H1 (cell line): ENCODE data around the gene NCLN. TPM values are rescaled to one million over a fixed set of nuclear protein-coding genes. Genes with fewer than 3 reads are reported as not detected.

ENCODE experiments used
- CTCF ChIA-PET: fragments of 300-600 bp; sonication (Branson Sonifier 250); formaldehyde crosslinking; loops from one replicate; lab custom pipeline; 2021; ENCODE audit not compliant: partially characterized antibody; lab: Charles Lee
- POLR2A ChIA-PET: fragments of 300-600 bp; sonication (Branson Sonifier 250); formaldehyde crosslinking; loops from one replicate; lab custom pipeline; 2021; ENCODE audit warnings: inconsistent platforms; ENCODE audit not compliant: partially characterized antibody; lab: Charles Lee
- DNase-seq, 2 experiments: peaks; one replicate each; pipeline versions ENCODE4 v3.0.0 to v3.0.0-alpha.2; 2010 to 2022; ENCODE audit warnings: low spot score in 2 of 2, low read depth in 1 of 2, mixed read lengths in 1 of 2
- FAIRE-seq: peaks from 2 replicates; lab custom pipeline; 2011; peaks lifted over from hg19 to GRCh38; lab: Jason Lieb, UNC
- H2AFZ ChIP-seq: 2 replicates; pipeline ENCODE4 v1.8.1; 2012; ENCODE audit warnings: low read length, inconsistent platforms
- H2AK5ac ChIP-seq: 2 replicates; pipeline ENCODE4 v1.6.1; 2013; ENCODE audit warnings: low read depth, low read length
- H2BK120ac ChIP-seq: replicated peaks from 2 replicates; pipeline ENCODE3; 2013; ENCODE audit warnings: low read depth, low read length, inconsistent platforms
- H2BK12ac ChIP-seq: 2 replicates; pipeline ENCODE4 v1.6.1; 2013; ENCODE audit warnings: low read depth, low read length
- H2BK15ac ChIP-seq: 2 replicates; pipeline ENCODE4 v1.6.1; 2013; ENCODE audit warnings: low read length
- H2BK20ac ChIP-seq: 2 replicates; pipeline ENCODE4 v1.6.1; 2013; ENCODE audit warnings: low read length
- H2BK5ac ChIP-seq: 2 replicates; pipeline ENCODE4 v1.6.1; 2013; ENCODE audit warnings: low read depth, low read length
- H3K14ac ChIP-seq: 2 replicates; pipeline ENCODE4 v1.6.1; 2013; ENCODE audit warnings: inconsistent platforms; ENCODE audit not compliant: insufficient read length
- H3K18ac ChIP-seq: 2 replicates; pipeline ENCODE4 v1.6.1; 2013; ENCODE audit warnings: low read length; ENCODE audit errors: extremely low read depth
- H3K23ac ChIP-seq: 2 replicates; pipeline ENCODE4 v1.6.1; 2013; ENCODE audit warnings: inconsistent platforms; ENCODE audit not compliant: insufficient read length
- H3K23me2 ChIP-seq: 2 replicates; pipeline ENCODE4 v1.6.1; 2013; ENCODE audit warnings: low read depth, low read length
- H3K27ac ChIP-seq: 2 replicates; pipeline ENCODE4 v1.6.1; 2011; ENCODE audit warnings: low read depth, low read length, inconsistent platforms
- H3K27me3 ChIP-seq, 4 experiments: replicated peaks in 1 of 4; 1 replicate in 1 of 4; 2 replicates in 3 of 4; pipeline versions ENCODE4 v1.6.1 to v1.8.1; 2011 to 2013; ENCODE audit warnings: low read length in 3 of 4, mild to moderate bottlenecking in 3 of 4, inconsistent platforms in 2 of 4, mixed read lengths in 2 of 4, moderate library complexity in 1 of 4; ENCODE audit not compliant: control insufficient read depth in 3 of 4, insufficient read depth in 3 of 4; ENCODE audit errors: extremely low read depth in 1 of 4
- H3K36me3 ChIP-seq, 4 experiments: 2 replicates each; pipeline versions ENCODE4 v1.6.1 to v1.8.1; 2011 to 2013; ENCODE audit warnings: mild to moderate bottlenecking in 4 of 4, low read length in 3 of 4, moderate library complexity in 2 of 4, control low read depth in 1 of 4, inconsistent platforms in 1 of 4; ENCODE audit not compliant: insufficient read depth in 4 of 4, control insufficient read depth in 2 of 4
- H3K4ac ChIP-seq: replicated peaks from 2 replicates; pipeline ENCODE3; 2013; ENCODE audit warnings: low read length, low read depth, mixed read lengths, inconsistent platforms; ENCODE audit not compliant: insufficient read length
- H3K4me1 ChIP-seq, 4 experiments: replicated peaks in 1 of 4; 1 replicate in 1 of 4; 2 replicates in 3 of 4; pipeline versions ENCODE4 v1.6.1 to v1.8.1; 2011 to 2013; ENCODE audit warnings: low read length in 3 of 4, inconsistent platforms in 2 of 4, mixed read lengths in 1 of 4; ENCODE audit not compliant: insufficient read depth in 4 of 4, control insufficient read depth in 3 of 4
- H3K4me2 ChIP-seq, 2 experiments: 2 replicates each; pipeline versions ENCODE4 v1.6.1 to v1.8.1; 2011 to 2013; ENCODE audit warnings: low read depth in 2 of 2, low read length in 2 of 2, control low read depth in 1 of 2, inconsistent platforms in 1 of 2, mild to moderate bottlenecking in 1 of 2; ENCODE audit not compliant: insufficient read depth in 1 of 2
- H3K4me3 ChIP-seq, 4 experiments: fragments of 200-600, 300-600 bp in 1 of 4; sonication (generic), shearing (Covaris generic), sonication (Bioruptor Twin) in 1 of 4; 2 replicates each; pipeline versions ENCODE4 v1.5.1 to v1.8.1; 2011 to 2016; ENCODE audit warnings: low read length in 4 of 4, low read depth in 3 of 4, control low read depth in 2 of 4, inconsistent platforms in 2 of 4, mild to moderate bottlenecking in 2 of 4, mixed read lengths in 1 of 4, moderate library complexity in 1 of 4; ENCODE audit not compliant: insufficient read depth in 2 of 4; ENCODE audit errors: extremely low read depth in 1 of 4
- H3K56ac ChIP-seq: replicated peaks from 2 replicates; pipeline ENCODE3; 2013; ENCODE audit warnings: low read depth, mild to moderate bottlenecking, mixed read lengths, low read length, inconsistent platforms; ENCODE audit not compliant: insufficient read length
- H3K79me1 ChIP-seq: 2 replicates; pipeline ENCODE4 v1.6.1; 2013; ENCODE audit warnings: low read depth, low read length, control low read depth
- H3K79me2 ChIP-seq, 2 experiments: 2 replicates each; pipeline versions ENCODE4 v1.6.1 to v1.8.1; 2012 to 2013; ENCODE audit warnings: low read length in 2 of 2, mild to moderate bottlenecking in 2 of 2, inconsistent platforms in 1 of 2; ENCODE audit not compliant: insufficient read depth in 2 of 2, control insufficient read depth in 1 of 2
- H3K9ac ChIP-seq, 4 experiments: replicated peaks in 1 of 4; 1 replicate in 1 of 4; 2 replicates in 3 of 4; pipeline versions ENCODE4 v1.6.1 to v1.8.1; 2011 to 2013; ENCODE audit warnings: low read depth in 3 of 4, low read length in 3 of 4, control low read depth in 2 of 4, mild to moderate bottlenecking in 2 of 4, moderate library complexity in 2 of 4, inconsistent platforms in 1 of 4; ENCODE audit errors: extremely low read depth in 1 of 4
- H3K9me3 ChIP-seq, 2 experiments: 2 replicates each; pipeline versions ENCODE4 v1.6.1 to v1.8.1; 2012 to 2013; ENCODE audit warnings: mild to moderate bottlenecking in 2 of 2, moderate library complexity in 2 of 2, control low read depth in 1 of 2, inconsistent platforms in 1 of 2, low read depth in 1 of 2, low read length in 1 of 2, mixed read lengths in 1 of 2; ENCODE audit not compliant: insufficient read depth in 2 of 2
- H4K20me1 ChIP-seq, 2 experiments: replicated peaks in 1 of 2; 2 replicates each; pipeline versions ENCODE3 to v1.8.1; 2011 to 2013; ENCODE audit warnings: inconsistent platforms in 2 of 2, low read length in 2 of 2, mild to moderate bottlenecking in 1 of 2; ENCODE audit not compliant: insufficient read depth in 2 of 2, control insufficient read depth in 1 of 2
- H4K5ac ChIP-seq: 2 replicates; pipeline ENCODE4 v1.6.1; 2013; ENCODE audit warnings: low read length, low read depth, mixed read lengths, inconsistent platforms; ENCODE audit not compliant: insufficient read length
- H4K8ac ChIP-seq: 2 replicates; pipeline ENCODE4 v1.8.0; 2013; ENCODE audit warnings: mild to moderate bottlenecking, moderate library complexity, low read length, inconsistent platforms; ENCODE audit not compliant: insufficient read depth; ENCODE audit errors: extremely low read depth
- H4K91ac ChIP-seq: replicated peaks from 2 replicates; pipeline ENCODE3; 2013; ENCODE audit warnings: low read length, mixed read lengths, inconsistent platforms; ENCODE audit not compliant: insufficient read length
- BRCA1 ChIP-seq: IDR thresholded peaks from 2 replicates; pipeline ENCODE4 v1.6.1; 2012; ENCODE audit warnings: low read depth, low read length, improper control_type of control experiment
- WGBS, 2 experiments: shearing (Covaris generic) in 1 of 2; methylation state at CpG; one replicate each; pipeline versions ENCODE4 v1.1.6 to v1.1.7; 2013 to 2015; ENCODE audit warnings: low lambda C conversion rate in 2 of 2, mixed read lengths in 2 of 2, inconsistent platforms in 1 of 2, low coverage in 1 of 2, missing lambda C conversion rate in 1 of 2; ENCODE audit not compliant: insufficient replicate concordance in 2 of 2, insufficient coverage in 1 of 2, insufficient read length in 1 of 2; ENCODE audit errors: extremely low coverage in 1 of 2, missing lambda C conversion rate in 1 of 2; 5-methylcytosine and 5-hydroxymethylcytosine counted together
- polyA plus RNA-seq, 7 experiments: library from polyadenylated mRNA; depleted of rRNA in 3 of 7; stranded (reverse) in 5 of 7; unstranded in 2 of 7; fragments of >200 nt in 5 of 7; fragments of 200-250 nt in 2 of 7; gene quantifications; 1 replicate in 5 of 7; 2 replicates in 1 of 7; 4 replicates in 1 of 7; pipeline versions ENCODE4 v1.2.1 to v1.2.3, GENCODE V29; 2011 to 2013; ENCODE audit warnings: missing spikeins in 2 of 7, mixed read lengths in 2 of 7
- total RNA-seq: library from RNA; stranded (reverse); fragmentation: NEBNext Ultra II Directional; extraction: Animal tissue kit (Norgen Biotek cat#: 25700); gene quantifications from 2 replicates; pipeline ENCODE4 v1.2.1, GENCODE V29; 2021

Gene NCLN
- total and polyA plus RNA-seq, 2 of the 8 experiments (the other 6 are each of a cell fraction or from before 2014, with no cell fraction given), result 89.2 to 103 TPM

- no peak overlapping the region for H3K27ac ChIP-seq
- no peak overlapping the region for H3K23ac ChIP-seq
- no peaks in the 10 kb centered on the region for H3K36me3 ChIP-seq
- DNase-seq, result no peak
- no peak for FAIRE-seq
- H2BK15ac ChIP-seq, result no peak overlapping the region
- no peak overlapping the region for H3K9ac ChIP-seq
- no peaks in the 10 kb centered on the region for H3K23me2 ChIP-seq
- WGBS, 2 experiments, result 95% methylated on average over 6 of the region's 6 CpGs; no CpG with 5 or more reads in 1 of the 2 experiments
- TF ChIP-seq BRCA1, result no peak
- H2BK5ac ChIP-seq, result no peak overlapping the region
- H3K56ac ChIP-seq, result no peak overlapping the region
- no peak overlapping the region for H2BK120ac ChIP-seq
- H4K91ac ChIP-seq, result no peak overlapping the region
- H3K4ac ChIP-seq, result no peak overlapping the region
- no peaks in the 10 kb centered on the region for H3K4me1 ChIP-seq
- H3K18ac ChIP-seq, result no peak overlapping the region
- no peaks in the 10 kb centered on the region for H3K9me3 ChIP-seq
- POLR2A ChIA-PET, result no interaction called here
- no peaks in the 10 kb centered on the region for H3K27me3 ChIP-seq
- H3K79me1 ChIP-seq, result no peaks in the 10 kb centered on the region
- H3K4me3 ChIP-seq, result no peak overlapping the region
- H2AFZ ChIP-seq, result no peak overlapping the region; the same call in 1 of the 2 replicates
- CTCF ChIA-PET, result interaction anchor here (1.1 to 12.0 kb wide), 5 partner anchors 14 to 74 kb away, joined by 3 to 166 read pairs (median 11); no protein-coding TSS in a partner anchor
- H3K4me2 ChIP-seq, result no peak overlapping the region
- no peak overlapping the region for H2BK12ac ChIP-seq
- no peak overlapping the region for H2AK5ac ChIP-seq
- no peak overlapping the region for H2BK20ac ChIP-seq
- no peaks in the 10 kb centered on the region for H3K79me2 ChIP-seq
- H3K14ac ChIP-seq, result no peak overlapping the region
- H4K20me1 ChIP-seq, result no peaks in the 10 kb centered on the region
- no peak overlapping the region for H4K5ac ChIP-seq
- H4K8ac ChIP-seq, result no peak overlapping the region; the same call in 1 of the 2 replicates
These were observed 43.4 kb upstream of the NCLN start for GRCh38 chr19:3142292-3142670.
